Breast epithelium (tissue), 3 donors: ENCODE data around the gene LAIR1.

Experiments
- POLR2A ChIP-seq: fragments of 450-650 bp; IDR thresholded peaks from one replicate; pipeline ENCODE4 v1.6.1; 2016; ENCODE audit warnings: antibody characterized with exemption, mild to moderate bottlenecking, moderate library complexity
- POLR2AphosphoS5 ChIP-seq, 3 donors: sonication (generic); formaldehyde crosslinking; IDR thresholded peaks; one replicate each; pipeline ENCODE4 v1.6.1; 2017; ENCODE audit warnings: antibody characterized with exemption in 3 of 3

GRCh38 chr19:54388802-54389139 is 24.0 kb upstream of the LAIR1 start:
- TF ChIP-seq POLR2A (no peak), POLR2AphosphoS5 (IDR thresholded peaks at IDR 0.05) (no peak)
